ENCODE results near the gene ANKRD18A. TPM values are rescaled to one million over a fixed set of nuclear protein-coding genes. Genes with fewer than 3 reads are reported as not detected.
"Not testable (repeated sequence)": the region's sequence is repeated elsewhere in the genome, so short reads cannot be mapped to it uniquely, and the experiment has no call there.

ANKRD18A gene
- total RNA-seq, 1 donor from 2014 or later, result 0.12 TPM

GRCh38 chr9:38546497-38547163 is 73.8 kb downstream of the ANKRD18A start:
- not testable (repeated sequence) for DNase-seq (ENCODE audit: extremely low read depth, low read depth, low spot score)

- DNase-seq (ENCODE audit: extremely low read depth, low read depth, low spot score), result not testable (repeated sequence)
Observed at GRCh38 chr9:38540535-38540934, 79.9 kb downstream of the ANKRD18A start.

DNA sequence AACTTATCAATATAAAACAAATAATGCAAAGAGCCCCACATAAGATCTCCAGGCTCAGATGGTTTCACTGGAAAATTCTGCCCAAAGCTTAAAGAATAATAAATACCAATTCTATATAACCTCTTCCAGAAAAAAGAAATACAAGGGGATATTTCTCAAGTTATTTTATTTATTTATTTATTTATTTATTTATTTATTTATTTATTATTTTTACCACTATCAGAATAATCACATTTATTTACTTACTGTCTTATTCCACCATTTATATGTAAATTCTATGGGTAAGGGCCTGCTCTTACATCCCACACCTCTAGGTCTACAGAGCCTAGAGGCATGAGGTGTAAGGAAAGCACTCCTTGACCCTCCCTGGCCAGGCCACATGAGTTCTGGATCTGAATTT is 91.1 kb downstream of the ANKRD18A start:
- DNase-seq (ENCODE audit: extremely low read depth, low read depth, low spot score), result no peak

GRCh38 chr9:38527503-38527902 is 92.9 kb downstream of the ANKRD18A start:
- DNase-seq (ENCODE audit: extremely low read depth, low read depth, low spot score), result no peak

GRCh38 chr9:38526591-38526990 is 93.8 kb downstream of the ANKRD18A start:
- no peak for DNase-seq (ENCODE audit: extremely low read depth, low read depth, low spot score)

GRCh38 chr9:38523121-38523520 is 97.3 kb downstream of the ANKRD18A start:
- DNase-seq (ENCODE audit: extremely low read depth, low read depth, low spot score), result no peak

DNA sequence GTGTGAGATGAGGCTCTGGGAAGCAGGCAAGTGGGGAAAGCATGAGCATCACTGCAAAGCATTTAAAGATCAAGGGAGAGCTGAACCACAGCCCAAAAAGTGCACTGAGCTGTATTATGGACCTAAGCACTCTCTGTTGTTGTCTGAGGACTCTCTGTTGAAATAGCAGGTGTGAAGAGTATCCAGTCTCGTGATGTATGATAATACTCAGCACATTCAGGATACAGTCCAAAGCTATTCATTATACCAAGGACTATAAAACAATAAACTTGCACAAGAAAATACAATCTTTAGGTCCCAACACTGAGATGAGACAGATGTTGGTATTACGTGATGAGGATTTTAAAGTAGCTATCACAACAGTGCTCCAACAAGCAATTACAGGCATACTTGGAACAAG is 98.6 kb downstream of the ANKRD18A start:
- DNase-seq (ENCODE audit: extremely low read depth, low read depth, low spot score), result no peak

Other genes with a start within 250 kb of the ANKRD18A start
- gene ALDH1B1, start 227.9 kb downstream of the ANKRD18A start, total RNA-seq, result 28.9 and 51.0 TPM in 2 replicates
- gene IGFBPL1, start 196.1 kb downstream of the ANKRD18A start, total RNA-seq, result 0.35 TPM in 1 of 2 replicates, not detected in the other
- not detected in 2 replicates for gene FAM240B, start 99.5 kb upstream of the ANKRD18A start, total RNA-seq